NT2/D1 (cell line): ENCODE data around the gene LILRB5.

ENCODE experiments used
- YY1 ChIP-seq: IDR thresholded peaks from 2 replicates; pipeline ENCODE4 v1.6.1; 2011; ENCODE audit not compliant: insufficient read length, insufficient read depth
- ZNF274 ChIP-seq: IDR thresholded peaks from 2 replicates; pipeline ENCODE4 v1.6.1; 2011; ENCODE audit warnings: mild to moderate bottlenecking, low read depth, low read length

GRCh38 chr19:54254195-54254906 lies 2.7 kb downstream of the LILRB5 start:
- TF ChIP-seq ZNF274 (no peak), YY1 (no peak)
